Thoracic aorta (tissue), 2 donors: ENCODE data around the gene ISCU. TPM values are rescaled to one million over a fixed set of nuclear protein-coding genes. Genes with fewer than 3 reads are reported as not detected.
"Not testable (repeated sequence)": the region's sequence is repeated elsewhere in the genome, so short reads cannot be mapped to it uniquely, and the experiment has no call there.

Experiments used
- ATAC-seq: fragments of 150-250 bp; one replicate; pipeline ENCODE4 v1.8.0; 2017; ENCODE audit warnings: low read depth; ENCODE audit not compliant: insufficient number of reproducible peaks, low FRiP score
- DNase-seq: peaks from one replicate; pipeline ENCODE4 v3.0.0-alpha.2; 2020; ENCODE audit warnings: low spot score
- H3K27ac ChIP-seq, 2 donors: fragments of 200-600 bp; sonication (generic); 1 replicate in 1 of 2; 2 replicates in 1 of 2; pipeline ENCODE4 v1.5.1; 2016; ENCODE audit warnings: mild to moderate bottlenecking in 2 of 2, moderate library complexity in 2 of 2
- H3K27me3 ChIP-seq: fragments of 200-600 bp; sonication (generic); replicated peaks from 2 replicates; pipeline ENCODE4 v1.6.0; 2016; ENCODE audit warnings: mild to moderate bottlenecking; ENCODE audit not compliant: insufficient read depth
- H3K36me3 ChIP-seq: fragments of 200-600 bp; sonication (generic); one replicate; pipeline ENCODE4 v1.5.1; 2016
- H3K4me1 ChIP-seq, 2 donors: fragments of 200-600 bp; sonication (generic); 1 replicate in 1 of 2; 2 replicates in 1 of 2; pipeline versions ENCODE4 v1.5.1 to v1.6.0; 2016; ENCODE audit warnings: low read depth in 2 of 2, mild to moderate bottlenecking in 1 of 2; ENCODE audit not compliant: control insufficient read depth in 1 of 2
- H3K4me3 ChIP-seq: fragments of 200-600 bp; sonication (generic); 2 replicates; pipeline ENCODE4 v1.5.1; 2016; ENCODE audit warnings: mild to moderate bottlenecking
- H3K9me3 ChIP-seq: fragments of 200-600 bp; sonication (generic); 2 replicates; pipeline ENCODE4 v1.5.1; 2016
- CTCF ChIP-seq: fragments of 200-600 bp; sonication (generic); IDR thresholded peaks from one replicate; pipeline ENCODE4 v1.5.1; 2019; ENCODE audit warnings: antibody characterized with exemption
- total RNA-seq, 2 donors: library from RNA; depleted of rRNA; stranded (reverse); fragments of >200 nt; gene quantifications; one replicate each; pipeline versions ENCODE4 v1.1.0 to v1.2.3, GENCODE V29; 2016

ISCU gene
- total RNA-seq, 2 donors from 2014 or later: 144 to 235 TPM

- H3K36me3 ChIP-seq: peaks cover 48% of the 10 kb centered on the region
- no peaks in the 10 kb centered on the region for H3K4me1 ChIP-seq
These were observed 18.7 kb upstream of the ISCU start for GRCh38 chr12:108543652-108544051.

GRCh38 chr12:108547686-108548085, 14.7 kb upstream of the ISCU start:
- no peaks in the 10 kb centered on the region for H3K9me3 ChIP-seq
- H3K4me1 ChIP-seq: no peaks in the 10 kb centered on the region
- no peaks in the 10 kb centered on the region for H3K27me3 ChIP-seq
- DNase-seq: no peak
- no peak overlapping the region for H3K27ac ChIP-seq
- no peak for ATAC-seq
- H3K36me3 ChIP-seq: peaks cover 52% of the 10 kb centered on the region
- no peak for TF ChIP-seq CTCF
- no peak overlapping the region for H3K4me3 ChIP-seq

More at GRCh38 chr12:108543652-108544051, 18.7 kb upstream of the ISCU start:
- H3K27me3 ChIP-seq: no peaks in the 10 kb centered on the region
- DNase-seq (no peak), ATAC-seq (no peak)
- H3K9me3 ChIP-seq: no peaks in the 10 kb centered on the region
- TF ChIP-seq CTCF: no peak
- H3K27ac ChIP-seq: no peak overlapping the region
- H3K4me3 ChIP-seq: no peak overlapping the region

GRCh38 chr12:108548954-108549521, 13.4 kb upstream of the ISCU start:
- TF ChIP-seq CTCF: no peak
- Histone ChIP-seq H3K4me3 (no peak overlapping the region), H3K9me3 (no peaks in the 10 kb centered on the region), H3K4me1 (peaks cover 0 to 1% of the 10 kb centered on the region in 2 donors), H3K27me3 (no peaks in the 10 kb centered on the region), H3K27ac (no peak overlapping the region), H3K36me3 (peaks cover 40% of the 10 kb centered on the region)
- ATAC-seq (no peak), DNase-seq (no peak)

GRCh38 chr12:108551535-108551934, 10.9 kb upstream of the ISCU start:
- ATAC-seq (no peak), DNase-seq (no peak)
- H3K27me3 ChIP-seq: no peaks in the 10 kb centered on the region
- no peak for TF ChIP-seq CTCF
- no peak overlapping the region for H3K27ac ChIP-seq
- H3K4me1 ChIP-seq: peaks cover 0 to 13% of the 10 kb centered on the region in 2 donors
- peaks cover 19% of the 10 kb centered on the region for H3K36me3 ChIP-seq
- H3K9me3 ChIP-seq: no peaks in the 10 kb centered on the region
- H3K4me3 ChIP-seq: no peak overlapping the region

- peaks cover 4% of the 10 kb centered on the region for H3K36me3 ChIP-seq
- H3K4me1 ChIP-seq: peaks cover 13 to 18% of the 10 kb centered on the region in 2 donors
- DNase-seq: no peak
- no peaks in the 10 kb centered on the region for H3K9me3 ChIP-seq
- no peak for TF ChIP-seq CTCF
- no peak for ATAC-seq
- no peak overlapping the region for H3K4me3 ChIP-seq
- no peaks in the 10 kb centered on the region for H3K27me3 ChIP-seq
- H3K27ac ChIP-seq: no peak overlapping the region
These were observed 8.6 kb upstream of the ISCU start for GRCh38 chr12:108553799-108554198.

- not testable (repeated sequence) for H3K27me3 ChIP-seq, DNase-seq, H3K9me3 ChIP-seq, ATAC-seq, H3K27ac ChIP-seq, H3K36me3 ChIP-seq, H3K4me3 ChIP-seq
- peaks cover 24 to 33% of the 10 kb centered on the region in 2 donors for H3K4me1 ChIP-seq
These were observed 7.0 kb upstream of the ISCU start for GRCh38 chr12:108555383-108555782.
